ACHN (cell line): ENCODE measurements around the gene CUEDC1.

ENCODE experiments used
- DNase-seq: peaks from one replicate; pipeline ENCODE4 v3.0.0-alpha.2; 2015
- in situ Hi-C: cut with HindIII; loops from 2 replicates; pipeline ENCODE4 v1.10.0; 2017; ENCODE audit warnings: low sequenced_read_pairs, low pct_ligation_motif_present, low pct_unique_long_range_greater_than_20kb

The CUEDC1 gene

GRCh38 chr17:57908278-57908677 lies 46.9 kb downstream of the CUEDC1 start:
- no peak for DNase-seq
- in situ Hi-C loops = no loop called here

GRCh38 chr17:57906910-57907309 lies 48.3 kb downstream of the CUEDC1 start:
- peak; percentile 51 for DNase-seq
- in situ Hi-C loops = no loop called here

DNA sequence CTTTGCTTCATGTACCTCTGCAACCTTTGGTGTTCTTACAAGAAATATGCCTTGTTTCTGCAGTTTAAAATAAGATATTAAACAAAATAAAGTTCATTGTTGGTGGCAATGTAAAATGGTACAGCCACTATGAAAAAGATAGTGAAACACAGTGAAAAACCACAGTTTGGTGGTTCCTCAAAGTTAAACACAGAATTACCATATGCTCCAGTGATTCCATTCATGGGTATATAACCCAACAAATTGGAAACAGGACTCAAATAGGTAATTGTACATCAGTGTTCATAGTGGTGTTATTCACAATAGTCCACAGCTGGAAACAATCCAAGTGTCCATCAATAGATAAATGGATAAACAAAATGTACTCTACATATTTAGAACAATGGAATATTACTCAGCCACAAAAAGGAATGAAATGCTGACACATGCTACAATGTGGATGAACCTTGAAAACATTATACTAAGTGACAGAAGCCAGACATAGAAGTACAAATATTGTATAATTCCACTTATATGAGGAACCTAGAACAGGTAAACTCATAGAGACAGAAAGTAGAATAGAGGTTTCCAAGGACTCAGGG lies 49.2 kb downstream of the CUEDC1 start:
- DNase-seq = no peak

GRCh38 chr17:57903961-57904360 lies 51.3 kb downstream of the CUEDC1 start:
- in situ Hi-C loops = no loop called here
- DNase-seq = no peak

More for the DNA sequence above, 49.2 kb downstream of the CUEDC1 start:
- in situ Hi-C loops = no loop called here

DNA sequence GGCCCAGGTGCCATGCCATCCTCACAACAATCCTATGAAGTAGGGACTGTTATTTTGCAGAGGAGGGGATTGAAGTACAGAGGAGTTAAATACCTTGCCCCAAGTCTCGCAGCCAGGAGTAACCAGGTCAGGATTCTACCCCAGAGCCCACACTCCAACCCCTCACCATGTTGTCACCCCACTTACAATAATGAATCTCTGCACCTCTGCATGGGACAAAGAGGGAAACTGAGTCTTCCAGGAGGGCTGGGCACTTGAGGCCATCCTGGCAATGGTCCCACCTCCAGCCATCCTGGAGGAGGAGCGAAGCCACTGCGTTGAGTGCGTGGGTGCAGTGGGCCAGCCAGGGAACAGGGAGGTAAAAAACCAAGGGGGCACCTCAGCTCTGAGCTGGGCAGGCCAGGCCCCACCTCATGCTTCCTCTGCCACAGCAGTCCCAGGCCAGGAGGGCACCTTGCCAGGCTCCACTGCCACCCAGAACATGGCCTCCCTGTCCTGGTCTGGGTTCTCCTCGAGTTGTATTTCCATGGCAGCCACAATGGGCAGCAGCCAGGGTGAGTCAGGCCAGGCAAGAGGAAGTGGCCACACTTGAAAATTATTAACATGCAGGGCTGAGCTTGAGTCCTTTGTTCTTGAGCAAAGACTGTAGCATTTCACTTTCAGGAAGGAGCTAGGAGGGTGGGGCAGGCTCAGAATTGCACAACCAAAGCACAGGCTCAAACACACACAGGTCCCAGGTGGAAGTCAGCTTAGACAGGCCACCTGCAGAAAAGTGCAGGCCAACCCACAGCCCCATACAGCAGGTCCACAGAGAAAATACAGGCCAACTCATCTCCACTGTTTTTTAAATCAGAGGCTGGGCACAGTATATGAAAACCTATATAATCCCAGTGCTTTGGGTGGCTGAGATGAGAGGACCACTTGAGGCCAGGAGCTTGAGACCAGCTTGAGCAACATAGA lies 52.1 kb downstream of the CUEDC1 start:
- peak; percentile 98 for DNase-seq

DNA sequence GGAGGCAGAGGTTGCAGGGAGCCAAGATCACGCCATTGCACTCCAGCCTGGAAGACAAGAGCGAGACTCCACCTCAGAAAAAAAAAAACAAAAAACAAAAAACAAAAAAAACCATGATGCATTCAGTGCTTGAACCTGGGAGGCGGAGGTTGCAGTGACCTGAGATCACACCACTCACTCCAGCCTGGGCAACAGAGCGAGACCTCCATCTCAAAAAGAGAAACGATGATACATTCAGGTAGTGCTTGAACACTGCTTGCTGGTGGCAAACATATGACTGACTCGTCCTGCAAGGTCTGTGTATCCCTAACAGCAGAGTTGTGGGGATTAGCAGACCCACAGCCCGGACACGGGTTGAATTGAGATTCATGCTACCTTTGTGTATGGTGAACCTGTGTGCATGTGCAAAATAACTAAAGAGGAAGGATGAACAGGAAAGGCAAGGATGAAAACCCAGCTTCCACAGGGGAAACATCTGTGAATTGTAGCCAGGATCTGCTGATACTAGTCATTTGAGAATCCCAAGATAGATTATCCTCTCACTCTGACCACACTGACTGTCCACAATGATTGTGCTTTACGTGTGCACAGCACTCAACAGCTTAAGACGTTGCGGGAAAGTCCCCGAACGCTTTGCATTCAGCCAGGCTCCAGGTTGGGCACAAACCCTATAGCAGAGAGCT lies 53.0 kb downstream of the CUEDC1 start:
- in situ Hi-C loops = no loop called here
- peak; percentile 26 for DNase-seq

More for the DNA sequence above, 52.1 kb downstream of the CUEDC1 start:
- in situ Hi-C loops = no loop called here

- DNase-seq = no peak
- in situ Hi-C loops = no loop called here
These were observed 54.0 kb downstream of the CUEDC1 start for GRCh38 chr17:57900991-57901743.

GRCh38 chr17:57899822-57900221 lies 55.4 kb downstream of the CUEDC1 start:
- peak; percentile 33 for DNase-seq
- in situ Hi-C loops = no loop called here

DNA sequence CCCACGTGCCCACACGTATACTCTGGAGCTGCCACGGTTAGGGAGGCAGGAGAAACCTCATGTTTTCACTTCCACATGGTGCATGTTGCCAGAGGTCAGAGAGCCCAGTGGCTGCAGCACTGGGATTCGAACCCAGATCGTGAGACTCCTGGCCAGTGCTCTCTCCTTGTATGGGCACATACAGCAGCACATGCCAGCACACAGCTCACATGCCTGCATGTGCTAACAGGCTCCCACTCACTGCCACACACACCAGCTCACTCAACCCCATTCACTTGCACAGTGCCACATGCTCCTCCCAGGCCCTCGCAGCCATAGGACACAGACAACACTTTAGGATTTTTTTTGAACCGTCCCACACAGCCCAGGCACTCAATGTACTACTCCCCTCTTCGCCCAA lies 55.8 kb downstream of the CUEDC1 start:
- DNase-seq = no peak
- in situ Hi-C loops = no loop called here

DNA sequence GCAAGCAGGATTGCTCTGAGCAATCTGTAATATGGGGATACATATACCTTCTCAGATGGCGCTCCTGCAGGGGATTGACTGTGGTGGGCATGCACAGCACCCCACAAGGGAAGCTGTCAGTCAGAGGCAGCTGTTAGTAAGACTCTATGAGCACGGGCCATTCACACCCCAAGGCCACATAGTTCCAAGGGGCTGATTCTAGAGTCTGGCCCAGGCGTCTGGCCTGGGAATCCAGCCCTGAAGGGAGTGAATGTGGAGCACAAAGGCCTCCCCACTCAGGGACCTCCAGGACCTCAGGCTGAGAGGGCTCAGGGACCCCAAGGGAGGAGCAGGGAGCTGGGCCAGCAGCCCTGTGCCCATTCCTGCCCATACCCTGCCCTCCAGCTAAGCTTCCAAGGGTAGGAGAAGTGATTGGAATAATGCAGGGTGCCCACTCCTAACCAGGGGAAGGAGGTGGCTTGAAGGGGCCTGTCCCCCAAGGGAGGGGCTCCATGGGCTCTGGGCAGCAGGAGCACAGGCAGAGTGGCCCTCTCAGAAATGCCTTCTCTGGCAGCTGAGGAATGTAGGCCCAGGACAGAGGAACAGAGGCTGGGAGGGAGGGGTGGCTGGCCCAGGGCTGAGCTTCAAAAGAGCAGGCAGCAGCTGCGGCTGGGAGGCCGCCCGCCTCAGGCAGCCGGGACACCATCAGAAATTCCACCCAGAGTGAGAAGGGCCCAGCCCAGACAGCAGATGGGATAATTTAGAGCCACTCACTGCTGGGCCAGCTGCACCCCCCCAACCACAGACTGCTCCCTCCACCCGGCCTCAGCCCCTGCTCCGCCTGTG lies 56.5 kb downstream of the CUEDC1 start:
- in situ Hi-C loops = no loop called here
- peak; percentile 42 for DNase-seq

DNA sequence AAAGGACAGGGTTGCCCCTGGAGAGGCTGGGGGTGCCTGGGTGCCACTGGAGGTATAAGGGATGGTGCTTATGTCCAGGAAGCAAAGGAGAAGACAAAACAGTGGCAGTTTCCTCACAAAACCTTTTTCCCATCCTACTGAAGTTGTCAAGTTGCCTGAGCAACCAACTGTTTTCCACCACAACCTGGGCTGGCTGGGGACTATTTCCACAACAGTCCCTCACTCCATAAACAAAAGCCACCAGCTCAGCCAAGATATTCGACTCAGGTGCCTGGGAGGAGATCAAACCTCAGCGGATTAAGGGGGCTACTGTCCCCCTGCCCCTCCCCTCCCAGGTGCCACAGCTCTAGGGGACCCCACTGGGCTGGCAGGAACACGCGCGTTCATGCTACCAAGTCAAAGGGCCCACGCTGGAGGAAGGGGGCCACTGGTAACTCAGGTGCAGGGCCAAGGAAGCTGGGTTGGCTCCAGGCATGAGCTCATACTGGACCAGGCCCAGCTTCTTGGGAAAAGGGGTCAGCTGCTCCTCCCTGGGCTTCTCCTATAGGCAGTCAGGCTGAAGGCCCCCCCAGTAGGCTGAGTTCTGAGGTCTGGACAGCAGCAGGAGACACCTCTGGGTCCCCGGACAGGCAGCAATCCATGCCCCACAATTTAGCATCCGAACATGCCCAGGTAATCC lies 59.7 kb downstream of the CUEDC1 start:
- no peak for DNase-seq
- in situ Hi-C loops = no loop called here

- DNase-seq = no peak
- in situ Hi-C loops = no loop called here
These were observed 60.4 kb downstream of the CUEDC1 start for GRCh38 chr17:57894848-57895247.

DNA sequence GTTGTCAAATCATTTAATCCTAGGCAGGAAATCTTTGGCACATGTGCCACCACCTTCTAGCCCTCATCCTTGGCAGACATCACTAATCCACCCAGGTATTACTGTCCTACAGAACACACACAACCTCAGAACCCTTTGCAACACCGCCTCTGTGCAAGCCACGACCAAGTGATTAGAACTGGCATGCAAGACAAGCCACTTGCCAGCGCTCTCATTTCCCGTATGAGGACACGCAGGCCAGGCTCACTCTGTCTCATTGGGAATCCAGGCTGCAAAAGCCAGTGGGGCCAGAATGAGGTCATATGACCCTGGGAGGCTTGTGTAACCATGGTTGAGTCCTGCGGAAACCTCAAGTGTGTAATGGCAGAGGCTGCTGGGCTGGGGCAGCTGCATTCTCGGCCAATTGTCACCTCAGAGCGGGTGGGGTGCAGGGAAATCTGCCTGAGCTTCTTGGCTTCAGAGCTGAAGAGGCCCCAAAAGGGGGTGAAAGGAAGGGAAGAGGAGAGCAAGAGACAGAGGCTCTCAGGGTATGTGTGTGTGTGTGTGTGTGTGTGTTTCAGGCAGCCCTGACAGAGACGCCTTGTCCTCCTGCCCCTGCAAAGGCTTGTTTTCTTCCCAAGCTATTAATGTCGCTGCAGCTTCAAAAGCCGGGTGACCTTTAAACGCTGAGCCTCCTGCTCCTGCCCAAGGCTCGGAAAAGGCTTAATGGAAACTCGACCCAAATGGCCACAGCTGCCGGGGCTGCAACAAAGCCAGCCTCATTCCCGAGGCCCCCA lies 62.2 kb downstream of the CUEDC1 start:
- DNase-seq = peak; percentile 95
- in situ Hi-C loops = no loop called here

DNA sequence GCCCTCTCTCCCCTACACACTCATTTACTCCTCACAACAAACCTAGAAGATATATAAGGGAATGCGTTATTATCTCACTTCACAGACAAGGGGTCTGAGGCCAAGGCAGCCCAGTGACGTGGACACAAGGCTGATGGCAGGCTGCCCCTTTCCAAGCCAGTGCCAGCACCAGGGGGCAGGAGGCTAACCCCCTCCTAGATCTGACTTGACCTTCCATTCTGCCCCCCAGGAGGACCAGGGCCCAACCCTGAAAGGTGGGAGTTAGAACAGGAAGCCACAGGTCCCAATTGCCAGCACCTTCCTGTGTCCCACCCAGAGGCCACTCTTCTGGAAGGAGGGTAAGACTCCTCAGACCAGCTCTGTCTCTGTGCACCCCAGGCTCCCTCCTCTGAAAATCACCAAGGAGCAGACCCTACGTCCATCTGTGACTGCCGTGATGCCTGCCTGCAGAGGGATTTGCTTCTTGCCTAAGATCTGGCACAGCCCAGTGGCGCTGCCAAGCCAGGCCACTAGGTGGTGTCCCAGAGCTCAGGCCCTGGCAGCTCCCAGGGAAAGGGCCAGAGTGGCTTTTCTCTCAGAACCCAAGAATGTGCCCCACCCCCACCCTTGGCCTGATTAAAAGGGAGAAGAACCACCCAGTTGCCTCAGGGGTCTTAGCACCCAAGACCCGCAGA lies 62.9 kb downstream of the CUEDC1 start:
- in situ Hi-C loops = no loop called here
- DNase-seq = peak; percentile 91

GRCh38 chr17:57890857-57891232 lies 64.4 kb downstream of the CUEDC1 start:
- DNase-seq = no peak
- in situ Hi-C loops = no loop called here
